Peyer's patch (tissue), 4 donors: ENCODE measurements around the gene EEF2K.

Experiments
- POLR2A ChIP-seq, 2 donors: fragments of 450-650 bp; IDR thresholded peaks; one replicate each; pipeline ENCODE4 v1.5.1; 2017; ENCODE audit warnings: antibody characterized with exemption in 2 of 2, mild to moderate bottlenecking in 2 of 2, moderate library complexity in 2 of 2
- TF ChIP-seq, protein P1 (sequence below), 6 experiments: fragments of 450-650 bp in 4 of 6; fragments of 200-600 bp in 2 of 6; sonication (generic) in 1 of 6; IDR thresholded peaks; one replicate each; pipeline ENCODE4 v1.5.1; 2017 to 2019; ENCODE audit warnings: antibody characterized with exemption in 6 of 6, mild to moderate bottlenecking in 3 of 6, moderate library complexity in 1 of 6

DNA sequence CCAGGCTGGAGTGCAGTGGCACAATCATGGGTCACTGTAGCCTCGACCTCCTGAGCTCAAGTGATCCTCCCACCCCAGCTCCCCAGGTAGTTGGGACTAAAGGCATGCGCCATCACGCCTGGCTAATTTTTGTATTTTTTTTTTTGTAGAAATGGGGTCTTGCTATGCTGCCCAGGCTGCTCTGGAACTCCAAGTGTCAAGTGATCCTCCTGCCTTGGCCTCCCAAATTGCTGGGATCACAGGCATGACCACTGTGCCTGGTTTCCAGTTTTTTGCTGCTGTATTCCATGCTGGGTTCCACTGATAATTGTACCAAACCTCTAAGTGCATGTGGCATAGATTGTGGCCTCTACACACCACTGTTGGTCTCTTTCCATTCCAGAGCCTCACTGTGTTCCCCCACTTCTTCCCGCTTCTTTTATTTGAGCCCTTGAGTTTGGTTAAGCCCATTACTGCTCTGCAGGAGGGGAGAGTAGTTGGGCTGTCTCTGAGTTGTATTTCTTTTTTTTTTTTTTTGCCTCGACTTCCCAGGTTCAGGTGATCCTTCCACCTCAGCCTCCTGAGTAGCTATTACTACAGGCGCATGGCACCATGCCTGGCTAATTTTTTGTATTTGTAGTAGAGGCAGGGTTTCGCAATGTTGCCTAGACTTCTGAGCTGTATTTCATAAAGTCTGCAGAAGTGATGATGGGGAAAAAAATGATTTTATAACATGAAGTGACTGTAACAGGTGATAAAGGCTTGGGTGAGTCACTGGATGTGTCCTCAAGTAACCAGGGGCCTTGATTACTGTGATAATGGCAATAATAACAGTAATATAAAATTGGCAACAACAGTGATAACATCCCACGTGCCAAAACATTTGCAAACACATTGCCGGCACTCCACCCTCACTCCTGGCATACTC lies 30.0 kb downstream of the EEF2K start:
- no peak for TF ChIP-seq POLR2A (IDR thresholded peaks at IDR 0.05)
- TF ChIP-seq, protein P1, sequence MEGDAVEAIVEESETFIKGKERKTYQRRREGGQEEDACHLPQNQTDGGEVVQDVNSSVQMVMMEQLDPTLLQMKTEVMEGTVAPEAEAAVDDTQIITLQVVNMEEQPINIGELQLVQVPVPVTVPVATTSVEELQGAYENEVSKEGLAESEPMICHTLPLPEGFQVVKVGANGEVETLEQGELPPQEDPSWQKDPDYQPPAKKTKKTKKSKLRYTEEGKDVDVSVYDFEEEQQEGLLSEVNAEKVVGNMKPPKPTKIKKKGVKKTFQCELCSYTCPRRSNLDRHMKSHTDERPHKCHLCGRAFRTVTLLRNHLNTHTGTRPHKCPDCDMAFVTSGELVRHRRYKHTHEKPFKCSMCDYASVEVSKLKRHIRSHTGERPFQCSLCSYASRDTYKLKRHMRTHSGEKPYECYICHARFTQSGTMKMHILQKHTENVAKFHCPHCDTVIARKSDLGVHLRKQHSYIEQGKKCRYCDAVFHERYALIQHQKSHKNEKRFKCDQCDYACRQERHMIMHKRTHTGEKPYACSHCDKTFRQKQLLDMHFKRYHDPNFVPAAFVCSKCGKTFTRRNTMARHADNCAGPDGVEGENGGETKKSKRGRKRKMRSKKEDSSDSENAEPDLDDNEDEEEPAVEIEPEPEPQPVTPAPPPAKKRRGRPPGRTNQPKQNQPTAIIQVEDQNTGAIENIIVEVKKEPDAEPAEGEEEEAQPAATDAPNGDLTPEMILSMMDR (IDR thresholded peaks at IDR 0.05) = no peak
